Stimulated activated CD8-positive, alpha-beta memory T cell treated with anti-CD3 and anti-CD28 coated beads, Interleukin-4, amount 100 ng/mL, for 24 hours (primary cell): ENCODE measurements around the gene PSMD14.
"Not testable (repeated sequence)": the region's sequence is repeated elsewhere in the genome, so short reads cannot be mapped to it uniquely, and the experiment has no call there.

ENCODE experiments used
- DNase-seq: peaks from one replicate; pipeline ENCODE4 v3.0.0-alpha.2; 2020; ENCODE audit warnings: low read depth

PSMD14 gene

DNA sequence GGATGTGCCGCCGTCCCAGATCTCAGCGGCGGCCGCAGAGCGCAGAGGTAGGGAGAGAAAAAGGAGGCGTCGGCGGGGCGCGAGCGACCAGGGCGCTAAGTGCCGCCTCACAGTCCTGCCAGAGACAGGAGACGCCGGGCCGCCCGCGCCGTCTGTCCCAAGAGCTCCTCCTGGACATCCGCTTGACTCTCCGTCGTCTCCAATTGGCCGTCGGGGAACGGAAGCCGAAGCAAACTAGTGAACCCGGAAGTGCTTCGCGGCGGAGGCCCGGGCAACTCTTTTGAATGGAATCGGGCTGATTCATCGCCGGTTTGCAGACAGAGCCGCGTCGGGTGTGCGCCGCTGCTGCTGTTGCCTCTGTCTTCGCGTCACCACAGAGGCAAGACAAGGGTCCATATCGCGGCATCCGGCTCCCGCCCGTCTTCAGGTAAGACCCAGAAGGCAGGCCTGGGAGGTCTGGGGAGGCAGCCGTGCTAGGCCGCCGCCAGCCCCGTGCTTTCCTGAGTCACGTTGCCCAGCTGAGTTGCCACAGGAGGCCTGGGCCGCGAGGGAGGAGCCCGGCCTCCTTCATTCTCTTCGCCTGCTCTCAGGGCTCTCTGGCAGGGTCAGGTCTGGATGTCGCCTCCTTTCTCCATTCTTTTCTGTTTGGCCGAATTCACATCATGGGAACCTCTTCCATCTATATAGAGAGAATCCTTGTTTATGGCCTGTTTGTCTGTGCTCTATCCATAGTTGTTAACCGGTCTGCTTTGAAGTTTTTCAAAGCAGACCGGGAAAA lies at the start of gene PSMD14:
TSS of gene PSMD14 (plus strand) at position 248 of the 778 bp plus-strand sequence. CDS start 10,401 bp downstream, outside the sequence.
- DNase-seq = peak; percentile 81

GRCh38 chr2:161265874-161266273 lies 42.4 kb upstream of the PSMD14 start:
- DNase-seq = no peak

DNA sequence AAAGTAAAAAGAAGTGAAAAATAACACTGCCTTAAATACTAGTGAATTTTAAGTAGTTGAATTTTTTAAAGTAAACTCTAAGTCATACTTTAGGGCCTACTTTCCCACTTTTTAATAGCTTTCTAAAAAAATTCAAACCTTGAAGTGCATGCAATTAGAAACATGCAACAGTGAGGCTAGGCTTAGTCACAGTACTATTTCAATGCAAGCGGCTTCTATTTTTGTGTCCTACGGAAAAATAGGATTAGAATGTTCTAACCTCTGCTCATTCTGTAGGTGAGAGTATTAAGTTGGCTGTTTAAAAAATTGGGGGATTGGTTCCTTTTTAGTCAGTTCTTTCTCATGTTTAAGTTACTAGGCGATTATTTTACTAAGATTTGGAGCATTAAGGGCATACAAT lies 39.1 kb upstream of the PSMD14 start:
- no peak for DNase-seq

GRCh38 chr2:161273038-161273760 lies 35.0 kb upstream of the PSMD14 start:
- no peak for DNase-seq

DNA sequence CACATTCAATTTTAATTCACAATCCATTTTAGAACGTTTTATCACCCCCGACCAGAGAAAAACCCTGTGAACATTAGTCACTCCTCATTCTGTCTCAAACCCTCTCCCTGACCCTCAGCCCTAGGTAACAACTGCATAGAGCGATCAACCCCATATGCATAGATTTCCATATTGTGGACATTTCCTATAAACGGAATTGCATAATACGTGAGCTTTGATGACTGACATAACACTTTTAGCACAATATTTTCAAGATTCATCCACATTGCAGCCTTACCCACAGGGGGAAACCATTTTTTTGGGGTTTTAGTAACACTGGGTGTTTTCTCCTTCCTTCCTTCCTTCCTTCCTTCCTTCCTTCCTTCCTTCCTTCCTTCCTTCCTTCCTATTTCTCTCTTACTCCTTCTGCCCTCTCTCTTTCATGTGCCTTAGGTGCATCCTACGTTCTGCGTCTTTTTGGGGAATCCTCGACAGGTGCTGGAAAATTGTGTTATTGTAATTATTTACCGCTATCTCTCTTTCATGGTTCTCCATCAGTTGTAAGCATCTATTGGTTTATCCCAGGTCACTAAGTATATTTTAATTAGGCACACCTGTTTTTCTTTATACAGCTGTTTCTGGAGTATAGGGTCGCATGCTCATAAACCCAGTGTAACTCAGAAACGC lies 29.5 kb upstream of the PSMD14 start:
- not testable (repeated sequence) for DNase-seq

DNA sequence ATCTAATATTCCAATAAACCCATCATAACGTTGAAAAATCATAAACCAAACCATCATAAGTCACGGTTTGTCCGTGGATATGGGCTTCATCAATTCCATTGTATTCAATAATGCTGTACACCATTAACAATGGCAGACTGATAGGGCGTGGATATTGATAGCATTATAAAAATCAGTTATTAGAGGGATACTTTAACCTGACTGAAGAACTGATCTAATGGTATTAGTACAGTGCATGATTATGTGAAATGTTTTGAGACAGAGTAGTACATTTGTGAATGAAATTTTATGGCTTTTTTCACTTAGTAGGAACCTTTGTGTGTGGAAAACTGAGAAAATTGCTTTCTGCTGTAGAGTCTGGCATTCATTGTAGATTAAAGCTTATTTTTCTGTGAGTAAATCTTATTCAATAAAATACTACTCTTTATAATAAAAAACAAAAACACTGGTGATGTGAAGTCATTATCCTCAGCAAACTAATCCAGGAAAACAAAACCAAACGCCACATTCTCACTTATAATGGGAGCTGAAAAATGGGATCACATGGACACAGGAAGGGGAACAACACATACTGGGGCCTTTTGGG lies 28.9 kb upstream of the PSMD14 start:
- not testable (repeated sequence) for DNase-seq

- DNase-seq = not testable (repeated sequence)
Observed at GRCh38 chr2:161280906-161281323, 27.3 kb upstream of the PSMD14 start.

GRCh38 chr2:161281615-161282310 lies 26.5 kb upstream of the PSMD14 start:
- DNase-seq = not testable (repeated sequence)

- not testable (repeated sequence) for DNase-seq
Observed at GRCh38 chr2:161282311-161282644, 25.9 kb upstream of the PSMD14 start.

- no peak for DNase-seq
Observed at GRCh38 chr2:161283926-161284325, 24.3 kb upstream of the PSMD14 start.

DNA sequence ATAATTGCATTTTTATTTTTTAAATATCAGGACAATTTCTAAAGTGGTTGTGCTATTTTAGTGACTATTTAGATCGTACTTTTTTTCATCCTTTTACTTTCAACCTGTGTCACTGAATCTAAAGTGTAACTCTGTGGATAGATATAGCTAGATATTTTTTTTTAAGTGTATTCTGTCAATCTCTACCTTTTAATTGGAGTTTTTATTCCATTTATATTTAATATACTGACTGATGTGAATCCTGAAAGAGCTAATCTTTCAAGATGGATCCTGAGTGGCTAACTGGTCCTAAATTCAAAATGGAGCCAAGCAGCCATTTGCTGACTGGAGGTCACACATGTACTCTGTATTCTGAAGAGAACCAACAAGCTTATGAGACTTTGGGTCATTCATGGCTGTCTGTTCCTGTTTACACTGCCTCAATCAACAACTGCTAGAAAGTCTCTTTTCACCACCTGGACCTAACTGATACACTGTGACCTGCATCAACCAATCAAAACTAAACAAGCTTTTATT lies 4.6 kb upstream of the PSMD14 start:
- DNase-seq = no peak

DNA sequence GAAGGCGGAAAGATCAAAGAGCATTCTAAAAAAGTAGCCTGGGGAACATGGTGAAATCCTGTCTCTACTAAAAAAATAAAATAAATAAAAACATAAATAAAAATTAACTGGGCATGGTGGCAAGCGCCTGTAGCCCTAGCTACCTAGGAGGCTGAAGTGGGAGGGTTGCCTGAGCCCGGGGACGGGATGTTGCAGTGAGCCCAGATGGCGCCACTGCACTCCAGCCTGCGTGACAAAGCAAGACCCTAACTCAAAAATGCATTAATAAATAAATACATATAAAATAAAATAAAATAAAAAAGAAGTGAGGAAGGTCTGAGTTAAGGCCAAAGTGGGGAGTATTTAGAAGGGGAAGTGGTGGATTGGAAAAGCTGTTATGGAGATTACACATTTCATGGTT lies 1.3 kb upstream of the PSMD14 start:
- no peak for DNase-seq

DNA sequence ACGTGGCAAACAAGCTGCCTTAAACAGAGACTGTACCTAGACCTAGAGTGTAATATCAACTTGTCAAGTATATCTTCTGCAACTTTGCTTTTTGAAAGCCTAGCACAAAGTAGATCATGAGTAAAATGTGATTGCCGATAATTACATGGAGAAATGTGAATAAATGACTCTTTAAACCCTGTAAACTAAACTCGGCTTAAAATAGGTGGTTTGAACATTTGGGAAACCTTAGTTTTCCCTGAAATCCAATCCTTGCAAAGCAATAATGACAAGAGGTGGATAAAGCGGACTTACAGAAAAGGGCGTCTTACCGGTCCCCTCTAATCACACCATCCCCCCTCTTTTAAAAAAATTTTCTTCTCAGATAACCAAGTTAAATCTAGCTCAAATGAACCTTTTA lies 549 bp upstream of the PSMD14 start:
- DNase-seq = no peak

- no peak for DNase-seq
Observed at GRCh38 chr2:161312996-161313395, 4.8 kb downstream of the PSMD14 start.

DNA sequence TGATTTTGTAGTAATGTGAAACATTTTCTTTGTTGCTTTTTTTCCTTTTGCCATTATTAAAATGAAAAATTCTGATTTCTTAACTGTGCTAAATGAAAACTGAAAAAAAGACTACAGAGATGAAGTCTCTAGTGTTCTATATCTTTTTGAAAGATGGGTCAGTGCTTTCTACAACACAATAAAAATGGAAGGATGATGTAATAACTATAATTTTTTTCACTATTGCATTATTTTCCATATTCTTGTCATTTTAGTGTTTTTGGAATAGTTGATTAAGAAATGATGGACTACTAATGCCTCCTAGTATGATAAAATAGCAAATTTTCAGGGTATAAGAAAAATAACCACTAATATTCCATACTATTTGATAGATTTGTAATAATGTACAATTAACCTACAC lies 7.2 kb downstream of the PSMD14 start:
- DNase-seq = no peak

DNA sequence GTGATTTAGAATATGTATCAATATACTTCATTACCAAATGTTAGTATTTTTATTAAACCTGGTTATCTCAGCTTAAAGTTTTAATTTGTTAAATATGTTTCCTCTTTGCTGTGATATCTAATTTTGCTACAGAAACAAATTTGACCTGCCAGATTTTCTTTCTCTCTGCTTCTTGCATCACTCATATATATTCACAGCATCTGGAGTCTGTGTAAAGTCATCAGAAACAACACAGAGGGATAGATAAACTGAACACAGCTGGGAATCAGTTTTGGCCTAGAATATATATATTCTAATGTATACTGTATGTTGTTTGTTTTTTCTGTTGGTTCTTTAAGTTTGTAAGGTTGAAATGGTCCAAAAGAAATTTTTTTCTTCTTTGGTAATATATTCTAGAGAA lies 8.5 kb downstream of the PSMD14 start:
- DNase-seq = no peak

GRCh38 chr2:161321944-161322648 lies 13.9 kb downstream of the PSMD14 start:
- DNase-seq = no peak

GRCh38 chr2:161324876-161325275 lies 16.7 kb downstream of the PSMD14 start:
- no peak for DNase-seq

DNA sequence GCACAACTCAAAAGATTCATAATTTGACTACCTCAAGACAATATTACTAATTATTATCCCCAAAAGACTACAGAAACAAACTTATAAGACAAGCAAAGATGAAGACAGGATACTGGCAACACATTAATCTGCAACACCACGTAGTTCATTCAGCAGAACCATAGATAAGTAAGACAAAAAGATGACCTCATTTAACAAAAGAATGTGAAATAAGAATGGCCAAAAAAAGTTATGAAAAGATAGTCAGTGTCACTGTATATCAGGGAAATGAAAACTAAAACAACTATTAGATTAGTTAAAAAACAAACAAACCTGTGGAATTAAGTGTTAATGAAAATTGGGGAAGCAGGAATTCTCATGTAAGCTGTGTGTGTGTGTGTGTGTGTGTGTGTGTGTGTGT lies 19.4 kb downstream of the PSMD14 start:
- DNase-seq = no peak

DNA sequence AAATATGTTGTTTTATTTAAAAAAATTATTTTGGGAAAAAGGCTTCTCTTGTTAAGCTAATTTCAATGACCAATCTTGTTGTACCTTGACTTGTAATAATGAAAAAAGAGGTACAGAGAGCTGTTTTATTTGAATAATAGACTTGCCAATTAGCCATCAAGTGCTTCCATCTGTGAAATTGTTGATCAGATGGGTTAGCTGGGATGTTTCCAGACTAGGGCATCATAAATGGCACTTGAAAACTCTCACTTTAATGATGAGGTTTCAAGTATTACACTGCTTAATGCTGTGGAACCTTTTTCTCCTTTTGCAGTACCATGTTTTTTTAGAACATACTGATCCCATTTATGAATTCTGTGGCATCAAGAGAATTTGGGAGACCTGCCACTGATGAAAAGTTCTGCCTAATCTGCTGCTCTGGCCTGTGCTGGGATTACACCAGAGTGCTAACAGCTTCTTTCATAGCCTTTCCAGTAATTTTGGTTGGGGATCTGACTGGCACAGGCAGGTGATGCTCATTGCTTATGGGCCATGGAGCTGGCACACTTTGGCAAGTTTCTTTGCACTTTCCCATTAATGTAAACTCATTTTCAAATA lies 24.2 kb downstream of the PSMD14 start:
- DNase-seq = no peak

DNA sequence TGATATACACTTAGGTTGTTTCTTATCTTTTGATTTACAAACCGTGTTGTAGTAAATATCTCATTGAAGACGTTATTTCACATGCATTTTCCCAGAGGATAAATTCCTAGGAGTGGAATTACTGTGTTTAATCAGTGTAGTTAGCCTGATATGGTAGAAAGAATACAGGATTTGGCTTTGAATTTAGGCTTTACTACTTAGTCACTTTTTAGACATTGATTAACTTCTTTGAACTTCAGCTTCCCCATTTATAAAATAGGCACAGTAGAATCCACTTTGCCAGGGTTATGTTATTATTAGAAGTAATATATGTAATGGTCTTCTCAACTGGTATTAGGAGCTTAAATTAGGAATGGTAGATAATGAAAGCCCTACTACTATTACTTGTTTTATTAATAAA lies 27.4 kb downstream of the PSMD14 start:
- no peak for DNase-seq
